PC-9 (cell line): ENCODE data around the gene WWC2.

Source experiments
- CTCF ChIP-seq: fragments of 200-600 bp; sonication (generic); conservative IDR thresholded peaks from 2 replicates; pipeline ENCODE4 v1.6.1; 2017; ENCODE audit warnings: mixed run types, antibody characterized with exemption, mild to moderate bottlenecking, moderate library complexity
- EZH2 ChIP-seq: fragments of 200-600 bp; sonication (generic); IDR thresholded peaks from 2 replicates; pipeline ENCODE4 v1.8.0; 2017; ENCODE audit warnings: antibody characterized with exemption, low read depth

- no peak for TF ChIP-seq CTCF
- no peak for TF ChIP-seq EZH2
Observed at GRCh38 chr4:183124228-183124627, 25.2 kb downstream of the WWC2 start.
